Activated CD4-positive, alpha-beta T cell treated with anti-CD3 and anti-CD28 coated beads, Interleukin-2, amount 10 ng/mL, durations not matched to agents 7 days and 5 days (primary cell): ENCODE results near the gene CDH13. TPM values are rescaled to one million over a fixed set of nuclear protein-coding genes. Genes with fewer than 3 reads are reported as not detected.

ENCODE experiments used
- CTCF ChIA-PET: fragments of 350-600 bp; sonication (Branson Sonifier 250); formaldehyde crosslinking; loops from one replicate; lab custom pipeline; 2021; ENCODE audit warnings: antibody characterized with exemption; lab: Charles Lee
- POLR2A ChIA-PET: fragments of 350-600 bp; sonication (Branson Sonifier 250); formaldehyde crosslinking; loops from one replicate; lab custom pipeline; 2021; ENCODE audit warnings: antibody characterized with exemption; lab: Charles Lee
- DNase-seq: peaks from one replicate; pipeline ENCODE4 v3.0.0-alpha.2; 2020
- H3K27ac Mint-ChIP-seq: one replicate; pipeline ENCODE4 v1.8.0; 2021; ENCODE audit warnings: mild to moderate bottlenecking, moderate library complexity, mixed read lengths
- H3K27me3 Mint-ChIP-seq: one replicate; pipeline ENCODE4 v1.8.0; 2021; ENCODE audit warnings: mixed read lengths
- H3K36me3 Mint-ChIP-seq: one replicate; pipeline ENCODE4 v1.8.0; 2021; ENCODE audit warnings: low read depth, mixed read lengths
- H3K4me1 Mint-ChIP-seq: one replicate; pipeline ENCODE4 v1.8.0; 2021; ENCODE audit warnings: mixed read lengths
- H3K4me3 Mint-ChIP-seq: one replicate; pipeline ENCODE4 v1.8.0; 2021; ENCODE audit warnings: mild to moderate bottlenecking, moderate library complexity, mixed read lengths
- H3K9me3 Mint-ChIP-seq: one replicate; pipeline ENCODE4 v1.8.0; 2021; ENCODE audit warnings: mixed read lengths
- total RNA-seq, 2 experiments: library from RNA; stranded (reverse); gene quantifications; one replicate each; pipeline ENCODE4 v1.2.3, GENCODE V29; 2021

The CDH13 gene
- total RNA-seq, 2 experiments from 2014 or later = not detected

DNA sequence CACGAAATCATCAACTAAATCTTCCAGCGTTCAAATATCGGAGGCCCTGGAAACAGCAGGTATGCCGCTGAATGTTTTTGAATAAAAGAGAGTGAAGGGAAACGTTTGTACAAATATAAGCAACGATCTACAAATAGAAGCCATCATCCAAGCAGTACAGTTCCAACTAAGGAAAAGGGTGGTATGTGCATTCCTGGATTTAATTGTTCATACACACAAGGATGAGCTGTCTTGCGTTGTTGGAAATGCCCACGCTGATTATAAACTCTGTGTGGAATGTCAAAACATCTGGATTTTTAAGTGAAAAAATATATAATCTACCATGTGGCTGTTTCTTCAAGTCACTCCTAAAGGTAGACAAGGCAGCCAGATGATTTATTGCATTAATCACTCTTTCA, 989.2 kb downstream of the CDH13 start:
- no peaks in the 10 kb centered on the region for H3K36me3 Mint-ChIP-seq
- CTCF ChIA-PET = no interaction called here
- H3K27me3 Mint-ChIP-seq = no peaks in the 10 kb centered on the region
- no peaks in the 10 kb centered on the region for H3K9me3 Mint-ChIP-seq
- H3K4me1 Mint-ChIP-seq = no peaks in the 10 kb centered on the region
- DNase-seq = no peak
- no peak overlapping the region for H3K4me3 Mint-ChIP-seq
- H3K27ac Mint-ChIP-seq = no peak overlapping the region
- POLR2A ChIA-PET = no interaction called here

DNA sequence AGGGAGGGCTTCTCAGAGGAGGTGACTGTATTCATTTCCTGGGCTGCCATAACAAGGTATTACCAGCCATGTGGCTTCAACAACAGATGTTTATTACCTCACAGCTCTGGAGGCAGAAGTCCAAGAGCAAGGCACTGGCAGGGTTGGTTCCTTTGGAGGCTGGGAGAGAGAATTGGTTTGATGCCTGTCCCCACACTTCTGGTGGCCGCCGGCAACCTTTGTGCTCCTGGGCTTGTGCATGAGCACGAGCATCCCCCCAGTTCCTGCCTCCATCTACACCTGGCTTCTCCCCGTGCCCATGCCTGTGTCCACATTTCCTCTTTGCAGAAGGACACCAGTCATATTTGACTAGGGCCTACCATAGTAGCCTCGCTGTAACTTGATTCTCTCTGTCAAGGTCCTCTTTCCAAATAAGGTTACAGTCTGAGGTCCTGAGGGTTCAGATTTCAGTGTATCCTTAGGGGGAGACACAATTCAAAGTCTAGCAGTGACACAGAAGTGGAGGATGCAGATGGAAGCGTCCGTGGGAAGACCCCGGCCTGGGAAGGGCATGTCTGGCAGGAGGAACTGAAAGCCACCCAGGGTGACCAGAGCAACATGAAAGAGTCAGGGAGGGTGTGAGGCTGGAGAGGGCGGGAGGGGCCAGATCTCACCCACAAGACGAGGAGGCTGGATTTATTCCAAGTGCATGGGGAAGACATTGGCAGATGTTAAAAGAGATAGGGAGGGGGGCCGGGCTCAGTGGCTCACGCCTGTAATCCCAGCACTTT, 992.8 kb downstream of the CDH13 start:
- Mint-ChIP-seq H3K9me3 (no peaks in the 10 kb centered on the region), H3K4me3 (no peak overlapping the region), H3K27ac (no peak overlapping the region), H3K4me1 (no peaks in the 10 kb centered on the region), H3K27me3 (no peaks in the 10 kb centered on the region), H3K36me3 (no peaks in the 10 kb centered on the region)
- DNase-seq = no peak
- CTCF ChIA-PET = no interaction called here
- POLR2A ChIA-PET = no interaction called here

DNA sequence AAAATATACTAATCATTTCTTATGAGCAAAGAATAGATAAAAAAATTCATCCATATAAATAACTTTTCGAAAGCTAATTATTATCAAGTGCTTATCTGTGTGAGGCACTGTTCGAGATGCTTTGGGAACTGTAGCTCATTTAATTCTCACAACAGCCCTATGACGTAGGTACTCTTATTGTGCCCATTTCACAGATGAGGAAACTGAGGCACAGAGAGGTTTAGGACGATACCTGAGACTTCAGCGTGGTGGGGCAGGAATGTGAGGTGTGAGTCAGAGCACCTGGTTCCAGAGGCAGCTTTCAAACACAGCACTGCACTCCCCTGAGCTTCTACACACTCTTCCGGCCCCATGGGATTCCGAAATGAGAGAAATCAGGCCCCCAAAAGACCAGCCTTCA, 995.2 kb downstream of the CDH13 start:
- POLR2A ChIA-PET = interaction anchor here (0.6 kb wide), 1 partner anchor 8 kb away, joined by 3 read pairs; no protein-coding TSS in a partner anchor
- CTCF ChIA-PET = no interaction called here
- no peaks in the 10 kb centered on the region for H3K27me3 Mint-ChIP-seq
- no peaks in the 10 kb centered on the region for H3K4me1 Mint-ChIP-seq
- no peaks in the 10 kb centered on the region for H3K36me3 Mint-ChIP-seq
- no peak overlapping the region for H3K27ac Mint-ChIP-seq
- no peak for DNase-seq
- H3K9me3 Mint-ChIP-seq = no peaks in the 10 kb centered on the region
- no peak overlapping the region for H3K4me3 Mint-ChIP-seq

DNA sequence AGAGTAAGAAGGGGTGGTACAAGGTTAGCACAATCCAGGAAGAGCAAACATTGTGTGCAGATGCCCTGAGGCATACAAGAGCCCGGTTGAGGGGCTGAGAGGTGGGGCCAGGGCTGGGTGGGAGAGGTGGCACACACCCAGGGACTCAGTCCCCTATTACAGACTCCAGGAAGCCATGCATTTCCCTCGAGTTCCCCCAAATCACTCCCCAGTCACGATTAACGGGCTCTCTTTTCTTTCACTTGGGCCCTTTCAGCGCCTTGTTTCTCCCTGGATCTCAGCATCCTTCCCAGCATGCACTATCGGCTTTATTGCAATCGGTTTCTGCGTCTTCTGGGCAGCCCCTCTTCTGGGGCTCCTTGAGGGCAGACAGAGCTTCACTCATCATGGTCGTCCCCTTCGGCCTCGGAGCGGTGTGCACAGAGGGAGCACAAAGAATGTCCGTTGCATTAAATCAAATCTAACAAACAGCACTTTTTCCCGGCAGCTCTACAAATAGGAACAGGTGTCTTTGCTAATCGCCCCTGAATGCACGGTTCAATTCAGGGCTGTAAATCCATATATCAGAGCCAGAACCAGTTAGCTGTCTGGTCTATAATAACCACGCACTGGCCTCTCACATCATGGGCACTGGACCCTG, 996.4 kb downstream of the CDH13 start:
- no peaks in the 10 kb centered on the region for H3K4me1 Mint-ChIP-seq
- H3K4me3 Mint-ChIP-seq = no peak overlapping the region
- DNase-seq = no peak

DNA sequence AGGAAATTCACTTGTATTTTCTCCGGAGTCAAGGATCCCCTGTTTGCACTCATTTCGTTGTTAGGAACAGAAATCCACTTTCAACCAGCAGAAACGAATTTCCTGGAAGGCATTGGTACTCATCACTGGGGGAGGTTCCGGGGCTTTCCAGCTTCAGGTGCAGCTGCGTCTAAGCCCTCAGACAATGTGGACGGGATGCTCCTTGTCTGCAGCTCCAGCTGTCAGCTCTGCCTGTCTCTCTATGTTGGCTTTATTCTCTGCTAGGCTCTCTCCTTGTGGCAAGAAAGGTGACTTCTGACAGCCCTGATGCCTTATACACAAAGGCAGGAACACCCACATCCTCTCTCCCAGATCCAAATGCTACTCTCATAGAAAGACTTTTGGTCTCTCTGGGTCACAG, 997.1 kb downstream of the CDH13 start:
- Mint-ChIP-seq H3K27ac (no peak overlapping the region), H3K9me3 (no peaks in the 10 kb centered on the region), H3K36me3 (no peaks in the 10 kb centered on the region), H3K4me3 (no peak overlapping the region), H3K4me1 (no peaks in the 10 kb centered on the region), H3K27me3 (no peaks in the 10 kb centered on the region)
- POLR2A ChIA-PET = no interaction called here
- CTCF ChIA-PET = no interaction called here
- DNase-seq = no peak

More for the DNA sequence above, 996.4 kb downstream of the CDH13 start:
- no peak overlapping the region for H3K27ac Mint-ChIP-seq
- CTCF ChIA-PET = no interaction called here
- H3K27me3 Mint-ChIP-seq = no peaks in the 10 kb centered on the region
- POLR2A ChIA-PET = no interaction called here
- no peaks in the 10 kb centered on the region for H3K9me3 Mint-ChIP-seq
- no peaks in the 10 kb centered on the region for H3K36me3 Mint-ChIP-seq

DNA sequence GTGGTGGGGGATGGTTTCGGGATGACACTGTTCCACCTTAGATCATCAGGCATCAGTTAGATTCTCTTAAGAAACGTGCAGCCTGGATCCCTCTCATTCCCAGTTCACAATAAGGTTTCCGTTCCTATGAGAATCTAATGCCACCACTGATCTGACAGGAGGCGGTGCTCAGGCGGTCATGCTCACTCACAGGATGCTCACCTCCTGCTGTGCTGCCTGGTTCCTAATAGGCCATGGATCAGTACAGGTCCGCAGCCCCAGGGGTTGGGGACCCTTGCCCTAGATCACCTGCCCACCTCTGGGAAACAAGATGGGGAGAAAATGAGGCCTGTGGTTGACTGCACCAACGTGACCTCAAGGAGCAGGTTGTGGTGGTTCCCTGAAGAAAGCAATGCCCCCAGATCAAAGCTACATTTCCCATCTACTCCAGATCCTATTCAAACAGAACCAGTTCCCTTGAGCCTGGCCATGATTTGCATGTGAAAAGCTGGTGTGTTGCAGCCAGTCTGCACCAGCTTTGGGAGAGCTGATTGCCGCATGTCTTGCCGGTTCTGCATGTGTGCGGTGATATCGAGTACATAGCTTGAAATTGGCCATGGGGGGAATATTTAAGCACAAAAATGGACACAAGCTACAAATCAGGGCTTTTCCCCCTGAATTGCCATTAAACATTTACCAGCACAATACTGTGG, 997.8 kb downstream of the CDH13 start:
- POLR2A ChIA-PET = no interaction called here
- Mint-ChIP-seq H3K27ac (no peak overlapping the region), H3K4me1 (no peaks in the 10 kb centered on the region), H3K4me3 (no peak overlapping the region), H3K9me3 (no peaks in the 10 kb centered on the region), H3K27me3 (no peaks in the 10 kb centered on the region), H3K36me3 (no peaks in the 10 kb centered on the region)
- no peak for DNase-seq
- CTCF ChIA-PET = no interaction called here

DNA sequence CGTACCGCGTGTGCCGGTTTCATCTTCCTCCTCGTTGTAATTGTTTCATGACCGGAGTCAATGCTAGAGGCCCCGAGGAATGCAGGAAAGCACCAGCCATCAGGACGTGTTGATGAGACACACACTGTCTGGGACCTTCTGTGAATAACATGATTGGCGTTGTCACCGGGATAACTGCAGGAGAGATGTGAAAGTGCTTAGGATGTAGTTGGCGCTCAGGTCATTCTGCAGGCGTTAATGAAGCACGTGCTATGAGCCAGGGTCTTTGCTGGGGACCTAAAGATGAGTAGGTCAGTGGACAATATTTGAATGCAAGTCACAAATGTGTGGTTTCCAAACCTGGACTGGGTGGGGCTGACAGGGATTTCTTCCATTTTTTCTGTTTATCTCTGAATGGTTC, 999.4 kb downstream of the CDH13 start:
- POLR2A ChIA-PET = no interaction called here
- H3K36me3 Mint-ChIP-seq = no peaks in the 10 kb centered on the region
- no peaks in the 10 kb centered on the region for H3K4me1 Mint-ChIP-seq
- H3K4me3 Mint-ChIP-seq = no peak overlapping the region
- no peaks in the 10 kb centered on the region for H3K9me3 Mint-ChIP-seq
- H3K27ac Mint-ChIP-seq = no peak overlapping the region
- CTCF ChIA-PET = no interaction called here
- no peak for DNase-seq
- no peaks in the 10 kb centered on the region for H3K27me3 Mint-ChIP-seq

DNA sequence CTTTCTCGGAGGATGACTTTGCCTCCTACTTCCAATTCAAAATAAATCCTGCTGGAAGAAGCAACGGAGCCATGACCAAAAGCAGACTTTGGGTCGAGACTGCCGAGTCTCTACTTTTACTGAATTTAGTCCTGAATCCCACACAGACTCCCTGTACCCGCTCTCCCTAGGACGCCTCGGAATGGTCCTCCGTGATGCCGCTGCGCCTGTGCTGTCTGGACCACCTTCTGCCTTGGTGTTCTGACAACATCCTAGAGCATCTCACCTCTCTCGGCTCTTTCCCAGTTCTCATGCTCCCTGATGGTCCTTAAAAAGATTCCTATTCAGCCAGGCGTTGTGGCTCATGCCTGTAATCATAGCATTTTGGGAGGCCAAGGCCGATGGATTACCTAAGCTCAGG, 999.9 kb downstream of the CDH13 start:
- no peaks in the 10 kb centered on the region for H3K4me1 Mint-ChIP-seq
- H3K27ac Mint-ChIP-seq = no peak overlapping the region

DNA sequence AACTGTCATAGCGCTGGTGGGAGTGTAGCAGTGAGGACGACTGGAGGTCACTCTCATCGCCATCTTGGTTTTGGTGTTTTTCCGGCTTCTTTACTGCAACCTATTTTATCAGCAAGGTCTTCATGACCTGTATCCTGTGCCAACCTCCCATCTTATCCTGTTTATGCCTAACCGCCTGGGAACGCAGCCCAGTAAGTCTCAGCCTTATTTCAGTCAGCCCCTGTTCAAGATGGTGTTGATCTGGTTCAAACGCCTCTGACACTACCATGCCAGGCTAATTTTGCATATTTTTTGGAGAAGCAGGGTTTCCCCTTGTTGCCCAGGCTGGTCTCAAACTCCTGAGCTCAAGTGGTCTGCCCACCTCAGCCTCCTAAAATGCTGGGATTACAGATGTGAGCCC, 1001.2 kb downstream of the CDH13 start:
- Mint-ChIP-seq H3K27me3 (no peaks in the 10 kb centered on the region), H3K4me3 (no peak overlapping the region), H3K27ac (no peak overlapping the region), H3K36me3 (no peaks in the 10 kb centered on the region), H3K4me1 (no peaks in the 10 kb centered on the region), H3K9me3 (no peaks in the 10 kb centered on the region)
- no peak for DNase-seq
- ChIA-PET POLR2A (no interaction called here), CTCF (no interaction called here)

More for the DNA sequence above, 999.9 kb downstream of the CDH13 start:
- ChIA-PET POLR2A (no interaction called here), CTCF (interaction anchor here (0.7 kb wide), 1 partner anchor 104 kb away, joined by 3 read pairs; no protein-coding TSS in a partner anchor)
- Mint-ChIP-seq H3K27me3 (no peaks in the 10 kb centered on the region), H3K4me3 (no peak overlapping the region), H3K36me3 (no peaks in the 10 kb centered on the region), H3K9me3 (no peaks in the 10 kb centered on the region)
- no peak for DNase-seq

DNA sequence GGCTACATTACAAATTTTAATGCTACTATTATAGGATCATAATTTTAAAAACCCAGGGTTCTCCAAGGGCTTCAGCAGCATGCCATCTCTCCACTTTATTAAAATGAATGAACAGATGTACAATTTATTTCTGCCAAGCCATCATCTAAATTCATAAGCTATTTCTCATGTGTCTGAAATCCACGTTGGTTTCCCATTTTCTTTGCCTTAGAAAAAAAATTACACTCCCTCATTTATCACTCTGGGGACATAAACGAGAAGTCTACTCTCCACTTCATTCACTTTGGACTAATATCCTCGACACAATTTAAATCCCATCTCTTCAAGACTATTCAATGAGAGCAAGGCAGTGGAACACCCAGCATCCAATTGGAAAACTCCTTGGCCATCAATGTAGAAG, 1002.7 kb downstream of the CDH13 start:
- Mint-ChIP-seq H3K36me3 (no peaks in the 10 kb centered on the region), H3K4me3 (no peak overlapping the region)

DNA sequence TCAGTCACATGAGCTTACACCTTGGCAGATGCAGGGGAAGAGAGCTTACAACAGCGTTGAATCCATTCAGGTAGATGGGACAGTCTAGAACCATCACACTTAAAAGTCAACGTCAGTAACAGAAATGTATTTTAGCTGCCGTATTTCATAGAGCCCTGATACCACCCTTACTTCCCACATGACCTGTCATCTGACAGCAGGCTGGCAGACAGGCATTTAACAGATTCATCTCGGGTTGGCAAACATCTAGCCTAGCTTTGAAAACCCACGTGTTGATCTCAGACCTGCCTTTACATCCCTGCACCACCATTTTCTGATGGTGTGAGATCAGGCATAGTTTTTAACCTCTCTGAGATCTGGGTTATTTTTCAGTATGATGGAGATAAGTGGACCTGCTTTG, 1003.1 kb downstream of the CDH13 start:
- CTCF ChIA-PET = no interaction called here
- Mint-ChIP-seq H3K9me3 (no peaks in the 10 kb centered on the region), H3K27me3 (no peaks in the 10 kb centered on the region)

More for the DNA sequence above, 1002.7 kb downstream of the CDH13 start:
- CTCF ChIA-PET = no interaction called here
- Mint-ChIP-seq H3K27ac (no peak overlapping the region), H3K27me3 (no peaks in the 10 kb centered on the region), H3K9me3 (no peaks in the 10 kb centered on the region), H3K4me1 (no peaks in the 10 kb centered on the region)
- POLR2A ChIA-PET = no interaction called here
- no peak for DNase-seq

DNA sequence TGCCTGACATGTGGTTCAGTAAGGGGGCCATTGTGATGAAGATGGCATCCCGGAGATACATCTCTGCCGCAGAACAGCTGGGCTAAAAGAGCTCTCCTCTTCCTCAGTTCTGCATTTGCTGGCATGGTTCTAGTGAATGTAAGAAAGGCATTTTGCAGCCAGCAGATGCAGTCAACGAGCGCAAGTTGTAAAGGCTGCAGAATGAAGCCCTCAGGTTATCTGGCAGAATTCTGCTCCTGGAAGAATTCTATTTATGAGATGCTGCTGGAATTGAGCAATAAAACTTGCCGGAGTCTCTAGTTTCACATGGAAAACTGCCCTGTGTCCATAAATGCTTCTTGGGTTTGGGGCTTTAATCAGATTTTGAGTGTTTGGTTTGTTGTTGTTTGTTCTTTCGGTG, 1004.2 kb downstream of the CDH13 start:
- Mint-ChIP-seq H3K4me3 (no peak overlapping the region), H3K27me3 (no peaks in the 10 kb centered on the region), H3K4me1 (no peaks in the 10 kb centered on the region), H3K36me3 (no peaks in the 10 kb centered on the region), H3K27ac (no peak overlapping the region), H3K9me3 (no peaks in the 10 kb centered on the region)
- CTCF ChIA-PET = no interaction called here
- DNase-seq = no peak
- POLR2A ChIA-PET = no interaction called here

More for the DNA sequence above, 1003.1 kb downstream of the CDH13 start:
- POLR2A ChIA-PET = no interaction called here
- Mint-ChIP-seq H3K36me3 (no peaks in the 10 kb centered on the region), H3K4me1 (no peaks in the 10 kb centered on the region), H3K4me3 (no peak overlapping the region), H3K27ac (no peak overlapping the region)
- no peak for DNase-seq

DNA sequence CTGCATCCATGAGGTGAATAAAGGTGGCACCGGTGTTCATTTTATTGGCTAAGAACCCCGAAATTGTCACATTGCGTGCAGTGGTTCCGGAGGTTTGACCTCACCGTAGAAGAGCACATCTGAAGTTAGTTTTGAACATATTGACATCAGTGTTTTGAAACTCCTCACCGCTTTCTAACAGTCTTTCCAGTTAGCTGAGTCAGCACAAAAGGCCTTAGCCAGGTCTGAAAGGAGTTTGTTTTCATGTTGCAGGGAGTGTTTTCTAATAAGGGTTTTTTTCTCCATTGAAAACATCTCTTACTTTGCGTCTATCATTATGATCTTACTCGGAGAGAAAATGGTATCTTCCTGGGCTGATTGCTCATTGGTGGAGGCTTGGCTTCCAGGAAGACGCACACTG, 1006.5 kb downstream of the CDH13 start:
- H3K4me1 Mint-ChIP-seq = no peaks in the 10 kb centered on the region
- H3K36me3 Mint-ChIP-seq = no peaks in the 10 kb centered on the region
- H3K9me3 Mint-ChIP-seq = no peaks in the 10 kb centered on the region
- no peak for DNase-seq
- no peaks in the 10 kb centered on the region for H3K27me3 Mint-ChIP-seq
- H3K27ac Mint-ChIP-seq = no peak overlapping the region
- ChIA-PET POLR2A (no interaction called here), CTCF (no interaction called here)
- no peak overlapping the region for H3K4me3 Mint-ChIP-seq
